GM10266 (cell line): ENCODE measurements around the gene LIN7B.
"Not testable (repeated sequence)": the region's sequence is repeated elsewhere in the genome, so short reads cannot be mapped to it uniquely, and the experiment has no call there.

Experiments
- DNase-seq: peaks from one replicate; pipeline ENCODE4 v3.0.0; 2012; ENCODE audit errors: extremely low spot score
- CTCF ChIP-seq: IDR thresholded peaks from 2 replicates; pipeline ENCODE4 v1.5.1; 2012; ENCODE audit warnings: mild to moderate bottlenecking, low read depth; ENCODE audit not compliant: control insufficient read depth, insufficient read depth; ENCODE audit errors: missing control alignments

LIN7B gene

DNA sequence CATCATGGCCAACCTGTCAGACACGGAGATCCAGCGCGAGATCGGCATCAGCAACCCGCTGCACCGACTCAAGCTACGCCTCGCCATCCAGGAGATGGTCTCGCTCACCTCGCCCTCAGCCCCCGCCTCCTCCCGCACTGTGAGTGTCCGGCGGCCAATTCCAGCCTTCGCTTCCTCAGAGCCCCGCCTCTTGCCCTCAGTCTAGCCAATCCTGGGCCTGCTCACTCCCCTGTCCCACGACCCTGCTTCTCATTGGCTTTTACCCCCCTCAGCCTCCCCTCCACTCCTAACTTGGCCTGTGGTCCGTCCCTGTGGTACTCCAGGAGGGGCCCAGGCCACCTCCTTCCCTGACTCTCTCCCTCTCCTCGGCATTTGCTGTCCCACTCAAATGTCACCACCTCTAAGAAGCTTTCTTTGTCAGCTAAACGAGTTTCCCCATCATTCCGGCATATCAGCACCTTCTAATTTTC, 28.7 kb downstream of the LIN7B start:
- TF ChIP-seq CTCF, result no peak
- DNase-seq, result peak; percentile 90

DNA sequence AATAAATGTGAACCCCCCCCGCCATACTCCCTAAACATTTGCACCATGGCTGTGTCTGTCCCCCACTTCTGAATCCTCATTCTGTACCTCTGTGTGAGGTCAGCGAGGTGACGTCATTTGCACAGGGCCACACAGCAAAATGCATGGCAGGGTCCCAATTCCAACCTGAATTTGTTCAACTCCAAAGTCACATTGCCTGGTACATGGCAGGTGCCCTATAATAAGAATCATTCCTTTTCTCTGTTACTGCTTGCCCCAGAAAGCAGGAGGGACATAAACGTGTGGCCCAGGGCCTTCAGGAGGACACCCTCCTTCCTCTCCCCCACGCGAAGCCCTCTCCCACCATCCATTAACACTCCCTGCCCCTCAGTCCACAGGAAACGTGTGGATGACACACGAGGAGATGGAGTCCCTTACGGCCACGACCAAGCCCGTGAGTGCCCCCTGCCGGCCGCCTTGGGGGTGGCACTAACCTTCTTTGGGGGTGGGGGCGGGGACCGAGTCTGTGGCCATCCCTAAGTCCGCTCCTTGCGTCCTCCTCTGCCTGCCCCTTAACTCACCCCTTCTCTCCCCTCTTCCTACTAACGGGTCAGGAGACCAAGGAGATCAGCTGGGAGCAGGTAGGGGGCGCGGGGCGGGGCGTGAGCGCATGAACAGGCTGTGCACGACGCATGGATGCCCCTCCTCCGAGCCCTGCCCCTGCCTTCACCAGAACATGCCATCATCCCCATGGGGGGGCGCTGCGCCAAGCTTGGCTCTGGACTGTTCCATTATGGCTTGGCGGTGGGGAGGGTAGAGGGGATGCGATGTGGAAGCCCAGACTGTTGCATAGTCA, 31.6 kb downstream of the LIN7B start:
- TF ChIP-seq CTCF, result peak; percentile 68

DNA sequence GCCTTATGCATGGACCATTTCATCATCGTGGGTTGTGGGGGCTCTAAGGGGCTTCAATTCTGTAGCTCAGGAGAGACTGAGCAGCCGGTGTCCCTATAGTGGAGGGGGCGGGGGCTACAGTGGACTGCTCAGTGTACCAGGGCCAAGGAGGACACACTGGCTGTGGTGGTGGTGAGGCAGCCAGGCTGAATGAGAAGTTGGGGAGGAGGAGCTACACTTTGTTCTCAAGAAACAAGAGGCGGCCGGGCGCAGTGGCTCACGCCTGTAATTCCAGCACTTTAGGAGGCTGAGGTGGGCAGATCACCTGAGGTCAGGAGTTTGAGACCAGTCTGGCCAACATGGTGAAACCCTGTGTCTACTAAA, 32.2 kb downstream of the LIN7B start:
- DNase-seq, result not testable (repeated sequence)

More for the DNA sequence above, 31.6 kb downstream of the LIN7B start:
- DNase-seq, result peak; percentile 87

GRCh38 chr19:49148044-49148682, 34.0 kb downstream of the LIN7B start:
- no peak for DNase-seq
- TF ChIP-seq CTCF, result no peak

DNA sequence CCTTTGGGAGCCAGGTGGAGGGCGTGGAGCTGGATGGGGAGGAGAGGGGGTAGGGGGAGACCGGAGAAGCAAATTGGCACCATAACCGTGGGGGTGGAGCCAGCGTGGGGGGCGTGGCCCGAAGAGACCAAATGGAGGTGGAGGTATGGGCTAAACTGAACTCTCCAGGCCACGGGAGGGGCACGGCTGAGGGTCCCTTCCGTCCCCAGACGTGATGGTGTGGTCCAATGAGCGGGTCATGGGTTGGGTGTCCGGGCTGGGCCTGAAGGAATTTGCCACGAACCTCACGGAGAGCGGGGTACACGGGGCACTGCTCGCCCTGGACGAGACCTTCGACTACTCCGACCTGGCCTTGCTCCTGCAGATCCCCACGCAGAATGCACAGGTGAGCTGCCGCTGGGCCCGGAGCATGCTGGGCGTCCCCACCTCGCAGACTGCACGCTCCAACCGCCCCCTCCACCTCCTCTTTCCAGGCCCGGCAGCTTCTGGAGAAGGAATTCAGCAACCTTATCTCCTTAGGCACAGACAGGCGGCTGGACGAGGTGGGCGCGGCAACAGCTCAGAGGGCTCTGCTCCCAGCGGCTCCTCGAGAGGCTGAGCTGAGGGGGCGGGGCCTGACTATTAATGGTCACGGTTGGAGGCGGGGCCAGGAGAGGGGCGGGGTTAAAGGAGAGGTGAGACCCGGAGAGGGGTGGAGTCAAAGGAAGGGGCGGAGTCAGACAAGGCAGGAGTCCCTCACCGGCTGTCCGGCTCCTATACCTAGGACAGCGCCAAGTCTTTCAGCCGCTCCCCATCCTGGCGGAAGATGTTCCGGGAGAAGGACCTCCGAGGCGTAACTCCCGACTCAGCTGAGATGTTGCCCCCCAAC, 34.8 kb downstream of the LIN7B start:
- DNase-seq, result peak; percentile 92
- TF ChIP-seq CTCF, result no peak

DNA sequence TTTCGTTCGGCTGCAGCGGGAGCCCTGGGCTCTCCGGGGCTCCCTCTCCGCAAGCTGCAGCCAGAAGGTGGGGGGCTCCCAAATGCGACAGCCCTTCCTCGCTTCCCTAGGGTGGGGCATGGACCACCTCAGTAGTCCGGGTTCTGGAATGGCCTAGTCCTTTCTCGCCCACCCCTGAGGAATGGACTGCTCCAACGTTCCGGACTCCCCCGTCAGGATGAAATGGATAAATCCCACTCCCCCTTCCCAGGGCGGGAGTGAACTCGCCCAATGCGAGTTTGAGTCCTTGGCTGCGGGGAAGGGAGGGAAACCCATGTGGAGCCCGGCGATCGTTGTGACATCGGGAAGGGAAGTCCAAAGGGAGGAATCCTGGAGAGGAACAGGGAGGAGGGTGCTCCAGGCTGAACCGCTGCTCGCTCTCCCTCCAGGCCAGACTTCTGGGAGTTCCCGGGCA, 35.5 kb downstream of the LIN7B start:
- no peak for TF ChIP-seq CTCF
- no peak for DNase-seq
